GM21526 (cell line): ENCODE results near the gene LMO1.

ENCODE experiments used
- ATAC-seq: cut with Tn5 transposase; IDR thresholded peaks from one replicate; pipeline ENCODE4 v1.9.1; 2021; ENCODE audit warnings: moderate library complexity; ENCODE audit not compliant: unreplicated experiment, low FRiP score

LMO1 gene

DNA sequence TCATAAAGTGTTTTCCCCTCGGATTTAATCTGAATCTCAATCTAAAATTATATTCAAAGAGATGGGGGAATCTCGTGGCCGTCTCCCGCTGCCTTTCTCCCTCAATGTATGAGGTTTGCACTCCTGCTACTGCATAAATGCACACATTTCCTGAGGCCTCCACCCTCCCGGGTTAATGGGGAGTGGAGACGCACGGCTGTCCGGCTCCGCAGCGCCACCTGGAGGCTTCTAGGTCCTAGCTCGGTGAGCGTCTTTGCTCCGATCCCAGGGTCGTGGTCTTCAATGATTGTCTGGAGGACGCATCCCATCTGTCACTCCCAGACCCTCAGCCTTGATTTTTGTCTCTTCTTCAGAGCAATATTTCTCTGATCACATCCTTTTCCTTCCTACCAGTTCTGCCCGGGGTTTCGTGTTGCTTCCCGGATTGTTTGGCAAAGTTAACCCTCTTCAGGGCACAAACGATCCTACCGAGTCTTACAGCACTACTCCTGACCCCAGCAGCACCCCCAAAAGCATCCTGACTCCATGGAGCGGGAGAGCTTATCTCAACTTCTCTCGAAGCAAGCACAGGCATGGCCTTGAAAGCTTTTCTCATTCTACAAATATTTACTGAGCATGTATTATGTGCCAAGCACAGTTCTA is at the start of gene LMO1:
Gene LMO1 (minus strand): TSS at position 110 of the 642 bp plus-strand sequence. CDS start 516 bp downstream, outside the sequence.
- ATAC-seq, result peak; percentile 66

DNA sequence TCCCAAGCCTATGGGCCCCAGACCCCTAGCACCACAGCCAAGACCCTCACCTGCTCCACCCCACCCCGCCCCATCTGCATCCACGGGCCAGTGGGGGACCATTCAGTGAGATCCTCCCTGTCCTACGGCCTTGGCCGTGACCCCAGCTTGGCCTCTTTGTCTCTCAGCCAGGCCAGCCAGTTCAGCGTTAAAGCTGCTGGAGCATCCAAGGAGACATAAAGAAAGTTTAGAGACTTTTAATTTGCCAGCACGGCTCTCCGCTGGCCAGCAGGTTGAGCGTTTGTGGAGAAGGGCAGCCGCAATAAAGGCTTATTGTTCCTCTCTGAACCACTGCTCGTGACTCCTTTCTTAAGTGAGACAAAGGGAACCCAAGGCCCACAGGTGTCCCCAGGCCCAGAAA is 49.3 kb upstream of the LMO1 start:
- no peak for ATAC-seq

DNA sequence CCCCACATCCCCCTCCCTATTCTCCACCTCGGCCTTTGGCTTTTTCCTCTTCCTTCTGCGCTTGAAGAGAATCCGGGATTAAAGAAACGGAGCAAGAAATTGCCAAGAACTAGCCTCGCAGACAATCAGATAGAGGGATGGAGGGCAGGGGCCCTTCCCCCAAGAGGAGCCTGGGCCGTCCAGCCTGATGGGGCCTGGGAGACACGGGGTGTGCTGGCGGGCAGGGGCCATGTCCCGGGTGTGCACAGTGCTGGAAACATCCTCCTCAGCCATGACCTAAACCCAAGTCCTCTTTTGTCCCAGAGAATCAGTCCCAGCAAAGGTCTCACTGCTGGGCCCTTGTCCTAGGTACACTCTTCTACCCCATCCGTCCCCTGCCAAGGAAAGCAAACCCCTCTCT is 47.7 kb upstream of the LMO1 start:
- ATAC-seq, result no peak

GRCh38 chr11:8310743-8311298 is 47.1 kb upstream of the LMO1 start:
- ATAC-seq, result no peak

GRCh38 chr11:8309862-8310261 is 46.2 kb upstream of the LMO1 start:
- no peak for ATAC-seq

DNA sequence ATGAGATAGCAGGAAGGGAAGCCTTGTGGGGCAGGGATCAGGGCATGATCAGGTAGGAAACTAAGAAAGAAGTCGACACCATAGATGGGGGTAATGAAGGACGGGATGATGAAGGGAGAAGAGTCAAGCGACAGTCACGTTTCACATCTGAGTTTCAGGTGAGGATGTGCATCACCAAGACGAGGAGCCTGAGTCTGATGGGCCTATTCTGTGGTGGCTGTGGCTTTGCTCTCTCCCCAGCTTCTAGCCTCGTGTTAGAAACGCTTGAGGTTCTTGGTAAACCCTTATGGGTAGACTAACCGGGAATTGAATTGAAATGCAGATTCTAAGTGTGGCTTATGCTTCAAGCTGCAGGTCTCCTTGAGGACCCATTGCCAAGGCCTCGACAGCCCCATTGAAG is 45.6 kb upstream of the LMO1 start:
- ATAC-seq, result no peak

DNA sequence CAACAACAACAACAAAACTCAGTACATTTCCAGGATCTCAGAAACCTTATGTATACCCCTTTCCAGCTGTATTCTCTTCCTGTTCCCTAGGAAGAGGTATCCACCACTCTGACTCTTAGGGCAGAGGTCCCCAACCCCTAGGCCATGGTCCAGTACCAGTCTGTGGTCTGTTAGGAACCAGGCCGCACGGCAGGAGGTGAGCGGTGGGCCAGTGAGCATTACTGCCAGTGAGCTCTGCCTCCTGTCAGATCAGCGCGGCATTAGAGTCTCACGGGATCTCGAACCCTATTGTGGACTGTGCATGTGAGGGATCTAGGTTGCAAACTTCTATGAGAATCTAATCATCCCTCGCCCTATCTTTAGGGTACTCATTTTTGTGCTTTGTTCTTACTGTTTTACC is 43.9 kb upstream of the LMO1 start:
- no peak for ATAC-seq

GRCh38 chr11:8301622-8302021 is 37.9 kb upstream of the LMO1 start:
- ATAC-seq, result no peak

GRCh38 chr11:8298801-8299786 is 35.4 kb upstream of the LMO1 start:
- no peak for ATAC-seq

DNA sequence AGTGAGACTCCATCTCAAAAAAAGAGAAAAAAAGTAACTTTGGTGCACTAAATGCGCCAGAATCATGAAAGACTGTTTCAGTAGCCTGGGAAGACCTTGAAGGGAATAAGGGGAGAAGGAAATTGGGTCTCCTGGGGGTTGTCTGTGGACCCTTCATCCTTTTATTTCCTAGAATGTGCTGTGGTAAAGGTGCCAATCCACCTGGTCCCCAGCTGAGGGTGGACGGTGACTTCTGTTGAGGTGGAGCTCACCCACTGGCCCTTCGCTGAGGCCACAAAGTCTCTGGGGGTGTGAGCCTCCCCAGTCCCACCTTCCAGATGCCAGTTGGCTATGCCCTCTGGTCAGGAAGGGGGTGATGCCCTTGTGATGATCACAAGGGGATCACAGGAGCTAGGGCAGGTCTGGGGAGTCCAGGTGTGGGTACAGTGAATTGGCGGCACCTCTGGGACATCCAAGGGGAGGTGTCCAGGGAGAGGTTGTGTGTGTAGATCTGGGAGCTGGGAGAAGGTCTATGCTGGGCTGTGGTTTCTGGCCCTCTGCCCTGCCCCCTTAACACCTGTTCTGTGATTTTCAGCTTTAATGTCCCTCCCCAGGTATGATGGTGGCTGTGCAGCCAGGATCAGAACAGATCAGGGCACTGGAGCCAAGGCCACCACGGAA is 34.2 kb upstream of the LMO1 start:
- no peak for ATAC-seq

DNA sequence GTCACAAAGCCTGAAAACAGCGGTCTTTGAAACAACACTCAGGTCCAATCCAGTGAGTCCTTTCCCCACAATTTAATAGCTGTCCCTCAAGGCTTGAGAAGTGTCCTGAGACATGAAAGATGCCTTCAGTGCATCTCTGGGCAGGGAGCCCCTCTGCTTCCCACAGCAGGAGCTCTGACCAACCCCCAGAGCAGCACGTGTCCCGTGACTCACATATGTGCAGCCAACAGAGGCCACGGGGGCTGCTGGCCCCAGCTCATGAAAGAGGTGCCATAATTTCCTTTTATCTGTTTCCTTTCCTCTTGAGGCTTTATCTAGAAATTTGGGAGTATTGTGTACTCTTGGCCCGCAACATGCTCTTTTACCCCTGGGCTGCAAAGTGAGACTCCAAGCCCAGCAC is 33.2 kb upstream of the LMO1 start:
- ATAC-seq, result no peak

DNA sequence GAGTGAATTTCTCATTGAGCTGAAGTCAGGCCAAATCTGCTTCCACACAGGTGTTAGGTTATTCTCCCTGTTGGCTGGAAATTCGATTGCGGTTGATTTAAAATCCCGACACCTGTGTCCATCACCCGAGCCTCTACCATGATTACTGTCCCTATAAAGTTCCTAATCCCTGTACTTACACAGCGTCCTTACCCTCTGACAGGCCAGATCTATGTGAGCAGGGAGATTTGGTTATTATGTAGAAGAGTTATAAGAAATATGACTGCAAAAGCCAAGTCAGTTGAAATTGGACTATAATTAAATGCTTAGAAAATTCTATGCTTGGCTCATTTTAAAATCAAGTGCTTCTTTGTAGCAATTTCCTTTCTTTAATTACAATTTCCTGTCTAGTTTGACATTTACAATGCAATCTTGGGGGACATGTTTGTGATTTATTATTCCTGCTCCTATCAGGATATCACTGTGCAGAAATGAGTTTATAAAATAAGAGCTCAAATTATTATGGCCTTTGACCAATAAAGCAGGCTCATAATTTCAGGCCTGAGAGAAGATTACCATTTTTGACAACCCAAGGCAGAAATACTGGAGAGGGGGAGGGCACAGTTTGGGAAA is 32.5 kb upstream of the LMO1 start:
- ATAC-seq, result no peak

- no peak for ATAC-seq
Observed at GRCh38 chr11:8294251-8294935, 30.7 kb upstream of the LMO1 start.

- no peak for ATAC-seq
Observed at GRCh38 chr11:8293171-8293570, 29.5 kb upstream of the LMO1 start.

GRCh38 chr11:8292351-8292750 is 28.7 kb upstream of the LMO1 start:
- no peak for ATAC-seq

- ATAC-seq, result no peak
Observed at GRCh38 chr11:8291421-8292350, 28.0 kb upstream of the LMO1 start.

- ATAC-seq, result no peak
Observed at GRCh38 chr11:8290081-8290810, 26.6 kb upstream of the LMO1 start.

DNA sequence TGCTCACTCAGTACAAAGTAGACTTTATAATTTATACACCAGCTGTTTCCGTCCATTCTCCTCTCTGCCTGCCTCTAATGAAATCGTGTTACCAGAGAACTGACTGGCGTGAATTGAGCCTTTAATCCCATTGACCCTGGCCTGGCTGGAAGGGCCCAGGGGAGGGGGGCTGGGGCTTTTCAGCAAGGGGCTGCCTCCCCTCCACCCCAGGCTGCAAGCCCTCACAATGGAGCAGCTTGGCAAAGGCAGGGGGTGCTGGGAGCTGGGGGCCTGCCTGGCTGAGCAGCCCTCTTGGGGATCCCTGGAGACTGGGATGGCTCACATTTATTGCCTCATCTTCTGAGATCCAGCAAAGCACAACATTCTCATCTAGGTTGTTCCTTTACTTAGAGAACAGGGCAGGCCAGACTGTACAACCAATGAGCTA is 25.8 kb upstream of the LMO1 start:
- ATAC-seq, result no peak
